D721Med (cell line): ENCODE results near the gene PDIA4.

ENCODE experiments used
- DNase-seq: peaks from one replicate; pipeline ENCODE4 v3.0.0; 2011; ENCODE audit warnings: low spot score; ENCODE audit not compliant: insufficient read length
- FAIRE-seq: peaks from 2 replicates; lab custom pipeline; 2011; peaks lifted over from hg19 to GRCh38; lab: Jason Lieb, UNC
- CTCF ChIP-seq: IDR thresholded peaks from 2 replicates; pipeline ENCODE4 v1.5.1; 2012; ENCODE audit warnings: mild to moderate bottlenecking, control low read depth; ENCODE audit not compliant: insufficient read depth; ENCODE audit errors: missing control alignments

PDIA4 gene

GRCh38 chr7:148967032-148967372 is 61.3 kb downstream of the PDIA4 start:
- no peak for FAIRE-seq
- TF ChIP-seq CTCF: no peak
- no peak for DNase-seq

- FAIRE-seq (no peak), DNase-seq (no peak)
- TF ChIP-seq CTCF: no peak
Measured at GRCh38 chr7:148964483-148965267, 63.6 kb downstream of the PDIA4 start.

GRCh38 chr7:148963583-148964482 is 64.5 kb downstream of the PDIA4 start:
- no peak for TF ChIP-seq CTCF
- FAIRE-seq (no peak), DNase-seq (no peak)

GRCh38 chr7:148962823-148963582 is 65.3 kb downstream of the PDIA4 start:
- peak; percentile 92 for TF ChIP-seq CTCF
- FAIRE-seq (no peak), DNase-seq (no peak)

- FAIRE-seq (no peak), DNase-seq (no peak)
- TF ChIP-seq CTCF: no peak
Measured at GRCh38 chr7:148962440-148962822, 65.9 kb downstream of the PDIA4 start.

- TF ChIP-seq CTCF: no peak
- FAIRE-seq (no peak), DNase-seq (no peak)
Measured at GRCh38 chr7:148959726-148960125, 68.6 kb downstream of the PDIA4 start.
